HCT116 (cell line): ENCODE measurements around the gene GABBR2. TPM values are rescaled to one million over a fixed set of nuclear protein-coding genes. Genes with fewer than 3 reads are reported as not detected.

Source experiments
- ATAC-seq: fragments of 200-7000 bp; cut with Tn5 transposase; 2 replicates; pipeline ENCODE4 v1.9.1; 2020; ENCODE audit warnings: mild to moderate bottlenecking, moderate library complexity
- BruUV-seq: library from RNA; stranded (reverse); fragments of 400-500 nt; replicated peaks from 2 replicates; lab custom pipeline; 2021; lab: Mats Ljungman, UMichigan
- CTCF ChIA-PET: fragments of 300-600 bp; sonication (Branson Sonifier 250); formaldehyde crosslinking; loops from one replicate; lab custom pipeline; 2021; ENCODE audit warnings: antibody characterized with exemption; lab: Charles Lee
- POLR2A ChIA-PET: fragments of 300-600, 350-600 bp; sonication (Branson Sonifier 250); formaldehyde crosslinking; loops from one replicate; lab custom pipeline; 2021; ENCODE audit warnings: antibody characterized with exemption; lab: Charles Lee
- RAD21 ChIA-PET, 2 experiments: fragments of 300-600 bp; sonication (Branson Sonifier 250); formaldehyde crosslinking; loops; one replicate each; lab custom pipeline; 2023; ENCODE audit warnings: low total read pairs in 2 of 2; ENCODE audit not compliant: uncharacterized antibody in 2 of 2, unreplicated experiment in 2 of 2, low non-redundant PET in 1 of 2; lab: Charles Lee
- DNase-seq: peaks from one replicate; pipeline ENCODE4 v3.0.0-alpha.2; 2010; ENCODE audit warnings: low read depth, low spot score
- H2AFZ ChIP-seq: fragments of 200-600 bp; shearing (Covaris generic), sonication (generic); 2 replicates; pipeline ENCODE4 v1.6.1; 2017; ENCODE audit warnings: low read depth, mixed run types, mixed read lengths, antibody characterized with exemption, low read length; ENCODE audit not compliant: poor library complexity, severe bottlenecking
- H3K27ac ChIP-seq: 2 replicates; pipeline ENCODE4 v1.5.1; 2012; ENCODE audit warnings: low read depth, low read length
- H3K27me3 ChIP-seq: fragments of 200-600 bp; sonication (generic); 2 replicates; pipeline ENCODE4 v1.6.1; 2016; ENCODE audit warnings: mixed run types, low read length, mixed read lengths; ENCODE audit not compliant: insufficient read depth
- H3K36me3 ChIP-seq, 2 experiments: fragments of 200-500 bp in 1 of 2; fragments of 200-600 bp in 1 of 2; sonication (Bioruptor generic) in 1 of 2; sonication (generic) in 1 of 2; 2 replicates each; pipeline versions ENCODE4 v1.5.1 to v1.6.1; 2014 to 2016; ENCODE audit warnings: low read length in 2 of 2, inconsistent platforms in 1 of 2, mixed read lengths in 1 of 2, mixed run types in 1 of 2; ENCODE audit not compliant: insufficient read depth in 2 of 2, control insufficient read depth in 1 of 2
- H3K4me1 ChIP-seq, 2 experiments: fragments of 200-600 bp in 1 of 2; sonication (generic) in 1 of 2; 2 replicates each; pipeline versions ENCODE4 v1.5.1 to v1.6.1; 2012 to 2017; ENCODE audit warnings: low read length in 2 of 2, inconsistent platforms in 1 of 2, mild to moderate bottlenecking in 1 of 2, mixed read lengths in 1 of 2, mixed run types in 1 of 2, moderate library complexity in 1 of 2; ENCODE audit not compliant: insufficient read depth in 2 of 2, control insufficient read depth in 1 of 2
- H3K4me2 ChIP-seq: fragments of 200-600 bp; sonication (generic); 2 replicates; pipeline ENCODE4 v1.6.1; 2017; ENCODE audit warnings: mixed run types, low read length, mixed read lengths
- H3K4me3 ChIP-seq, 2 experiments: fragments of 200-600 bp in 1 of 2; sonication (generic) in 1 of 2; replicated peaks in 1 of 2; 2 replicates each; pipeline ENCODE4 v1.5.1; 2011 to 2016; ENCODE audit warnings: low read length in 2 of 2, control low read depth in 1 of 2, low read depth in 1 of 2, mild to moderate bottlenecking in 1 of 2, mixed read lengths in 1 of 2, mixed run types in 1 of 2
- H3K79me2 ChIP-seq: fragments of 200-600 bp; sonication (generic); 2 replicates; pipeline ENCODE4 v1.6.1; 2017; ENCODE audit warnings: mild to moderate bottlenecking, mixed run types, low read length, moderate library complexity, mixed read lengths; ENCODE audit not compliant: insufficient read depth
- H3K9ac ChIP-seq: fragments of 200-600 bp; sonication (generic); 2 replicates; pipeline ENCODE4 v1.6.1; 2016; ENCODE audit warnings: low read length, mixed read lengths
- H3K9me2 ChIP-seq: fragments of 200-600 bp; sonication (generic), shearing (Covaris generic); 2 replicates; pipeline ENCODE4 v1.6.1; 2017; ENCODE audit warnings: mixed run types, mild to moderate bottlenecking, moderate library complexity; ENCODE audit not compliant: insufficient read depth
- H3K9me3 ChIP-seq, 2 experiments: fragments of 200-500 bp in 1 of 2; fragments of 200-600 bp in 1 of 2; sonication (Bioruptor generic) in 1 of 2; sonication (generic) in 1 of 2; 2 replicates each; pipeline ENCODE4 v1.6.1; 2014 to 2017; ENCODE audit warnings: low read length in 2 of 2, mixed read lengths in 2 of 2, inconsistent platforms in 1 of 2, low read depth in 1 of 2, mild to moderate bottlenecking in 1 of 2, mixed run types in 1 of 2, moderate library complexity in 1 of 2; ENCODE audit not compliant: control insufficient read depth in 1 of 2, insufficient read depth in 1 of 2
- H4K20me1 ChIP-seq: fragments of 200-600 bp; sonication (generic), shearing (Covaris generic); 2 replicates; pipeline ENCODE4 v1.6.1; 2017; ENCODE audit warnings: mixed run types, mild to moderate bottlenecking, moderate library complexity; ENCODE audit not compliant: insufficient read depth
- CTCF ChIP-seq, 3 experiments: fragments of 200-600 bp in 1 of 3; sonication (generic) in 1 of 3; IDR thresholded peaks in 2 of 3; conservative IDR thresholded peaks in 1 of 3; 2 replicates each; pipeline ENCODE4 v1.5.1; 2012 to 2017; ENCODE audit warnings: low read depth in 2 of 3, low read length in 2 of 3, antibody characterized with exemption in 1 of 3, borderline replicate concordance in 1 of 3, control low read depth in 1 of 3, mild to moderate bottlenecking in 1 of 3, mixed read lengths in 1 of 3, mixed run types in 1 of 3, moderate library complexity in 1 of 3; ENCODE audit not compliant: insufficient read depth in 1 of 3
- EGR1 ChIP-seq: IDR thresholded peaks from 2 replicates; pipeline ENCODE4 v1.6.1; 2012; ENCODE audit warnings: low read depth
- ELF1 ChIP-seq: IDR thresholded peaks from 2 replicates; pipeline ENCODE4 v1.6.1; 2012; ENCODE audit warnings: low read depth, borderline replicate concordance
- EZH2 ChIP-seq: fragments of 200-600 bp; sonication (generic); IDR thresholded peaks from 2 replicates; pipeline ENCODE4 v1.6.1; 2017; ENCODE audit warnings: antibody characterized with exemption, mixed run types
- EZH2phosphoT487 ChIP-seq: fragments of 200-600 bp; IDR thresholded peaks from 2 replicates; pipeline ENCODE4 v1.6.1; 2018; ENCODE audit warnings: antibody characterized with exemption, borderline replicate concordance
- FOSL1 ChIP-seq: IDR thresholded peaks from 2 replicates; pipeline ENCODE4 v1.6.1; 2012; ENCODE audit warnings: low read depth
- MAX ChIP-seq: IDR thresholded peaks from 2 replicates; pipeline ENCODE4 v1.6.1; 2012
- RAD21 ChIP-seq: IDR thresholded peaks from 2 replicates; pipeline ENCODE4 v1.6.1; 2012; ENCODE audit warnings: low read depth, mild to moderate bottlenecking
- REST ChIP-seq: IDR thresholded peaks from 2 replicates; pipeline ENCODE4 v1.6.1; 2012; ENCODE audit warnings: low read depth
- intact Hi-C: fragments of 100-400 bp; cut with micrococcal nuclease; formaldehyde crosslinking; loops from 2 replicates; pipeline ENCODE4 v1.10.0; 2022
- total RNA-seq: library from RNA; stranded (reverse); gene quantifications from one replicate; pipeline ENCODE4 v1.2.1, GENCODE V29; 2021; ENCODE audit not compliant: unreplicated experiment

Gene GABBR2
- total RNA-seq, 1 experiment from 2014 or later = 0.15 TPM

GRCh38 chr9:98590101-98590500, 118.6 kb downstream of the GABBR2 start:
- no peaks in the 10 kb centered on the region for H3K9me3 ChIP-seq
- POLR2A ChIA-PET = no interaction called here

More at GRCh38 chr9:98590101-98590500, 118.6 kb downstream of the GABBR2 start:
- TF ChIP-seq EZH2phosphoT487 = no peak
- no peak for TF ChIP-seq EZH2
- TF ChIP-seq CTCF (IDR thresholded peaks at IDR 0.05 in 2 of 3, conservative IDR thresholded peaks at IDR 0.05 in 1 of 3; ENCODE audit: borderline replicate concordance in 1 of 3, insufficient read depth in 1 of 3, low read depth in 2 of 3, low read length in 2 of 3) = no peak
- no peak for TF ChIP-seq REST
- TF ChIP-seq EGR1 = no peak
- no peak for TF ChIP-seq MAX
- TF ChIP-seq FOSL1 = no peak
- TF ChIP-seq RAD21 = no peak
- no peak for TF ChIP-seq ELF1
- no peak overlapping the region for H3K9ac ChIP-seq
- H3K79me2 ChIP-seq = no peaks in the 10 kb centered on the region
- no peak for ATAC-seq
- ChIA-PET RAD21 (no interaction called here), CTCF (no interaction called here)
- H3K4me1 ChIP-seq = no peaks in the 10 kb centered on the region
- H2AFZ ChIP-seq = no peak overlapping the region
- intact Hi-C loops = no loop called here
- no peaks in the 10 kb centered on the region for H3K36me3 ChIP-seq
- H3K27ac ChIP-seq = no peak overlapping the region
- no peak for DNase-seq
- no TSS peak for BruUV-seq
- H4K20me1 ChIP-seq = no peaks in the 10 kb centered on the region
- no peak overlapping the region for H3K4me3 ChIP-seq
- peaks cover 31% of the 10 kb centered on the region for H3K27me3 ChIP-seq
- no peak overlapping the region for H3K4me2 ChIP-seq
- H3K9me2 ChIP-seq = no peaks in the 10 kb centered on the region
